Measurements from ENCODE around the gene HNF4A. TPM values are rescaled to one million over a fixed set of nuclear protein-coding genes. Genes with fewer than 3 reads are reported as not detected.

HNF4A gene
- total and polyA plus RNA-seq, 2 of the 13 experiments (the other 11 are each of a cell fraction or from before 2014, with no cell fraction given) = 80.9 to 169 TPM

DNA sequence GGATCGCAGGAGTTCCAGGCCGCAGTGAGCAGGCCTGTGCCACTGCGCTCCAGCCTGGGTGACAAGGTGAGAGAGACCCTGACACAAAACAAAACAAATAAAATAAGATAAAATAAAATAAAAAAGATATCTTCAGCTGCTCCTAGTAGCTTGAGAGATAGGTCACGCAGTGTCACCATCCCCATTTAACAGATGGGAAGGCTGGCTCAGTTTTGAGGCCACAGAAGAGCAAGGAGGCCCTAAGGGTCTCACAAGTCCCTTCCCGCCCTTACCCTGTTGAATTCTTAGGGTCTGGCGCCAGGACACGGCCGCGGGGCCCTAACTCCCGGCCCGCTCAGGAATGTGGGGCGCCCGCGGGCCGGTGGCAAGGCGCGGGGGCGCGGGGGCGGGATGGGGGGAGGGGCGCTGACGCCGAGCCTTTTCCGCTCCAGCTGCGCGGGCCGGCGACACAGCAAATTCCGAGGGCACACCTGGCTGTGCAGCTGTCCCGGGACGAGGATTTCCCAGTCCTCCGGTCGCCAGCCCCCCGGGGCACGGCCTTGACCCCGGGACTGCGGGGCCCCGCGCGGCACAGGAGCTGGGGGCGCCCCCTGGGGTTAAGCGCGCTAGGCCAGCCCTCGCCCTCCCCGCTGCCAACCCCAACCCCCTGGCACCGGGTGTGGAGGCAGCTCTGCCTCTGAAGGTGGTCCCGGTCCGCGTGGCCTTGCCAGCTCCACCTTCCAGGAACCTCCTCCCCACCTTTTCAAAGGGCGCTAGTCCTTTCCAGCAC, 28.9 kb upstream of the HNF4A start (continued):
- TF ChIP-seq BCL6 (CRISPR knock-in tag; IDR thresholded peaks at IDR 0.05) = peak; percentile 55; the same call in 1 of the 2 replicates
- no peak for TF ChIP-seq GATAD1 (CRISPR knock-in tag; IDR thresholded peaks at IDR 0.05)
- TF ChIP-seq, protein P1, sequence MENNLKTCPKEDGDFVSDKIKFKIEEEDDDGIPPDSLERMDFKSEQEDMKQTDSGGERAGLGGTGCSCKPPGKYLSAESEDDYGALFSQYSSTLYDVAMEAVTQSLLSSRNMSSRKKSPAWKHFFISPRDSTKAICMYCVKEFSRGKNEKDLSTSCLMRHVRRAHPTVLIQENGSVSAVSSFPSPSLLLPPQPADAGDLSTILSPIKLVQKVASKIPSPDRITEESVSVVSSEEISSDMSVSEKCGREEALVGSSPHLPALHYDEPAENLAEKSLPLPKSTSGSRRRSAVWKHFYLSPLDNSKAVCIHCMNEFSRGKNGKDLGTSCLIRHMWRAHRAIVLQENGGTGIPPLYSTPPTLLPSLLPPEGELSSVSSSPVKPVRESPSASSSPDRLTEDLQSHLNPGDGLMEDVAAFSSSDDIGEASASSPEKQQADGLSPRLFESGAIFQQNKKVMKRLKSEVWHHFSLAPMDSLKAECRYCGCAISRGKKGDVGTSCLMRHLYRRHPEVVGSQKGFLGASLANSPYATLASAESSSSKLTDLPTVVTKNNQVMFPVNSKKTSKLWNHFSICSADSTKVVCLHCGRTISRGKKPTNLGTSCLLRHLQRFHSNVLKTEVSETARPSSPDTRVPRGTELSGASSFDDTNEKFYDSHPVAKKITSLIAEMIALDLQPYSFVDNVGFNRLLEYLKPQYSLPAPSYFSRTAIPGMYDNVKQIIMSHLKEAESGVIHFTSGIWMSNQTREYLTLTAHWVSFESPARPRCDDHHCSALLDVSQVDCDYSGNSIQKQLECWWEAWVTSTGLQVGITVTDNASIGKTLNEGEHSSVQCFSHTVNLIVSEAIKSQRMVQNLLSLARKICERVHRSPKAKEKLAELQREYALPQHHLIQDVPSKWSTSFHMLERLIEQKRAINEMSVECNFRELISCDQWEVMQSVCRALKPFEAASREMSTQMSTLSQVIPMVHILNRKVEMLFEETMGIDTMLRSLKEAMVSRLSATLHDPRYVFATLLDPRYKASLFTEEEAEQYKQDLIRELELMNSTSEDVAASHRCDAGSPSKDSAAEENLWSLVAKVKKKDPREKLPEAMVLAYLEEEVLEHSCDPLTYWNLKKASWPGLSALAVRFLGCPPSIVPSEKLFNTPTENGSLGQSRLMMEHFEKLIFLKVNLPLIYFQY (CRISPR knock-in tag; IDR thresholded peaks at IDR 0.05; ENCODE audit: borderline replicate concordance) = no peak
- TF ChIP-seq KLF12 (CRISPR knock-in tag; IDR thresholded peaks at IDR 0.05; ENCODE audit: borderline replicate concordance) = no peak
- no peak for TF ChIP-seq AGO2 (optimal IDR thresholded peaks at IDR 0.05; ENCODE audit: low read depth, low read length)
- TF ChIP-seq XRCC5 (optimal IDR thresholded peaks at IDR 0.05; ENCODE audit: low read length) = no peak
- no peak for TF ChIP-seq RBM39 (IDR thresholded peaks at IDR 0.05; ENCODE audit: low read depth, low read length, poor library complexity, severe bottlenecking)
- no peak for TF ChIP-seq PAF1 (CRISPR knock-in tag; IDR thresholded peaks at IDR 0.05)
- no peak for TF ChIP-seq ZNF326 (CRISPR knock-in tag; IDR thresholded peaks at IDR 0.05; ENCODE audit: borderline replicate concordance)
- TF ChIP-seq ZNF75D (CRISPR knock-in tag; IDR thresholded peaks at IDR 0.05; ENCODE audit: borderline replicate concordance) = no peak
- TF ChIP-seq DMAP1 (CRISPR knock-in tag; IDR thresholded peaks at IDR 0.05) = no peak
- TF ChIP-seq, protein P2, sequence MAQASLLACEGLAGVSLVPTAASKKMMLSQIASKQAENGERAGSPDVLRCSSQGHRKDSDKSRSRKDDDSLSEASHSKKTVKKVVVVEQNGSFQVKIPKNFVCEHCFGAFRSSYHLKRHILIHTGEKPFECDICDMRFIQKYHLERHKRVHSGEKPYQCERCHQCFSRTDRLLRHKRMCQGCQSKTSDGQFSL (CRISPR knock-in tag; IDR thresholded peaks at IDR 0.05) = no peak
- TF ChIP-seq, protein P3, sequence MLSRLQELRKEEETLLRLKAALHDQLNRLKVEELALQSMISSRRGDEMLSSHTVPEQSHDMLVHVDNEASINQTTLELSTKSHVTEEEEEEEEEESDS (CRISPR knock-in tag; IDR thresholded peaks at IDR 0.05; ENCODE audit: borderline replicate concordance) = no peak
- no peak for TF ChIP-seq TAF1 (CRISPR knock-in tag; IDR thresholded peaks at IDR 0.05)
- no peak for TF ChIP-seq KLF9 (CRISPR knock-in tag; IDR thresholded peaks at IDR 0.05; ENCODE audit: low read depth)
- TF ChIP-seq SPEN (CRISPR knock-in tag; IDR thresholded peaks at IDR 0.05; ENCODE audit: low read depth) = no peak
- no peak for TF ChIP-seq PRPF4 (IDR thresholded peaks at IDR 0.05; ENCODE audit: low read depth, low read length, poor library complexity, severe bottlenecking)
- no peak for TF ChIP-seq MXD4 (CRISPR knock-in tag; IDR thresholded peaks at IDR 0.05)
- TF ChIP-seq SAFB2 (CRISPR knock-in tag; IDR thresholded peaks at IDR 0.05; ENCODE audit: borderline replicate concordance, low read depth) = no peak
- TF ChIP-seq, protein P4, sequence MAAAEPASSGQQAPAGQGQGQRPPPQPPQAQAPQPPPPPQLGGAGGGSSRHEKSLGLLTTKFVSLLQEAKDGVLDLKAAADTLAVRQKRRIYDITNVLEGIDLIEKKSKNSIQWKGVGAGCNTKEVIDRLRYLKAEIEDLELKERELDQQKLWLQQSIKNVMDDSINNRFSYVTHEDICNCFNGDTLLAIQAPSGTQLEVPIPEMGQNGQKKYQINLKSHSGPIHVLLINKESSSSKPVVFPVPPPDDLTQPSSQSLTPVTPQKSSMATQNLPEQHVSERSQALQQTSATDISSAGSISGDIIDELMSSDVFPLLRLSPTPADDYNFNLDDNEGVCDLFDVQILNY (CRISPR knock-in tag; conservative IDR thresholded peaks at IDR 0.05) = no peak
- peak; percentile 44; the same call in 1 of the 2 replicates for TF ChIP-seq MEIS2 (CRISPR knock-in tag; IDR thresholded peaks at IDR 0.05)
- no peak for TF ChIP-seq AHR (CRISPR knock-in tag; IDR thresholded peaks at IDR 0.05)
- no peak for TF ChIP-seq ZNF337 (CRISPR knock-in tag; IDR thresholded peaks at IDR 0.05; ENCODE audit: borderline replicate concordance, low read depth)
- no peak for TF ChIP-seq ZKSCAN1 (IDR thresholded peaks at IDR 0.05; ENCODE audit: low read length)
- TF ChIP-seq, protein P5, sequence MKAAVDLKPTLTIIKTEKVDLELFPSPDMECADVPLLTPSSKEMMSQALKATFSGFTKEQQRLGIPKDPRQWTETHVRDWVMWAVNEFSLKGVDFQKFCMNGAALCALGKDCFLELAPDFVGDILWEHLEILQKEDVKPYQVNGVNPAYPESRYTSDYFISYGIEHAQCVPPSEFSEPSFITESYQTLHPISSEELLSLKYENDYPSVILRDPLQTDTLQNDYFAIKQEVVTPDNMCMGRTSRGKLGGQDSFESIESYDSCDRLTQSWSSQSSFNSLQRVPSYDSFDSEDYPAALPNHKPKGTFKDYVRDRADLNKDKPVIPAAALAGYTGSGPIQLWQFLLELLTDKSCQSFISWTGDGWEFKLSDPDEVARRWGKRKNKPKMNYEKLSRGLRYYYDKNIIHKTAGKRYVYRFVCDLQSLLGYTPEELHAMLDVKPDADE (CRISPR knock-in tag; IDR thresholded peaks at IDR 0.05) = no peak
